GM13977 (cell line): ENCODE data around the gene SPPL2B.
"Not testable (repeated sequence)": the region's sequence is repeated elsewhere in the genome, so short reads cannot be mapped to it uniquely, and the experiment has no call there.

Experiments used
- DNase-seq: peaks from one replicate; pipeline ENCODE4 v3.0.0; 2012; ENCODE audit warnings: low spot score
- CTCF ChIP-seq: IDR thresholded peaks from 2 replicates; pipeline ENCODE4 v1.5.1; 2012; ENCODE audit warnings: mild to moderate bottlenecking, control low read depth; ENCODE audit not compliant: insufficient read depth; ENCODE audit errors: extremely low read depth, missing control alignments
- in situ Hi-C: fragments of 300-500 bp; cut with MboI; formaldehyde crosslinking; loops from one replicate; pipeline ENCODE4 v1.12.0; 2022; ENCODE audit warnings: low sequenced_read_pairs, low pct_unique_long_range_greater_than_20kb, mixed read lengths, inconsistent platforms; ENCODE audit not compliant: unreplicated experiment

SPPL2B gene

GRCh38 chr19:2342656-2343288, 14.3 kb downstream of the SPPL2B start:
- in situ Hi-C loops = no loop called here
- no peak for DNase-seq
- TF ChIP-seq CTCF = no peak

- in situ Hi-C loops = no loop called here
- TF ChIP-seq CTCF = no peak
These were observed 15.0 kb downstream of the SPPL2B start for GRCh38 chr19:2343289-2343982.

GRCh38 chr19:2344381-2344870, 15.9 kb downstream of the SPPL2B start:
- DNase-seq = no peak
- TF ChIP-seq CTCF = no peak
- in situ Hi-C loops = no loop called here

More at GRCh38 chr19:2343289-2343982, 15.0 kb downstream of the SPPL2B start:
- DNase-seq = no peak

- in situ Hi-C loops = no loop called here
- DNase-seq = no peak
- TF ChIP-seq CTCF = no peak
These were observed 16.6 kb downstream of the SPPL2B start for GRCh38 chr19:2345076-2345475.

- in situ Hi-C loops = no loop called here
- no peak for DNase-seq
- TF ChIP-seq CTCF = no peak
These were observed 17.5 kb downstream of the SPPL2B start for GRCh38 chr19:2345794-2346663.

- in situ Hi-C loops, DNase-seq: not testable (repeated sequence)
These were observed 21.3 kb downstream of the SPPL2B start for GRCh38 chr19:2349818-2350217.
